GM19467 (cell line): Measurements from ENCODE around the gene ITGB3.
"Not testable (repeated sequence)": the region's sequence is repeated elsewhere in the genome, so short reads cannot be mapped to it uniquely, and the experiment has no call there.

ENCODE experiments used
- ATAC-seq: cut with Tn5 transposase; IDR thresholded peaks from one replicate; pipeline ENCODE4 v1.9.1; 2021; ENCODE audit warnings: mild to moderate bottlenecking, moderate library complexity; ENCODE audit not compliant: unreplicated experiment

Gene ITGB3

DNA sequence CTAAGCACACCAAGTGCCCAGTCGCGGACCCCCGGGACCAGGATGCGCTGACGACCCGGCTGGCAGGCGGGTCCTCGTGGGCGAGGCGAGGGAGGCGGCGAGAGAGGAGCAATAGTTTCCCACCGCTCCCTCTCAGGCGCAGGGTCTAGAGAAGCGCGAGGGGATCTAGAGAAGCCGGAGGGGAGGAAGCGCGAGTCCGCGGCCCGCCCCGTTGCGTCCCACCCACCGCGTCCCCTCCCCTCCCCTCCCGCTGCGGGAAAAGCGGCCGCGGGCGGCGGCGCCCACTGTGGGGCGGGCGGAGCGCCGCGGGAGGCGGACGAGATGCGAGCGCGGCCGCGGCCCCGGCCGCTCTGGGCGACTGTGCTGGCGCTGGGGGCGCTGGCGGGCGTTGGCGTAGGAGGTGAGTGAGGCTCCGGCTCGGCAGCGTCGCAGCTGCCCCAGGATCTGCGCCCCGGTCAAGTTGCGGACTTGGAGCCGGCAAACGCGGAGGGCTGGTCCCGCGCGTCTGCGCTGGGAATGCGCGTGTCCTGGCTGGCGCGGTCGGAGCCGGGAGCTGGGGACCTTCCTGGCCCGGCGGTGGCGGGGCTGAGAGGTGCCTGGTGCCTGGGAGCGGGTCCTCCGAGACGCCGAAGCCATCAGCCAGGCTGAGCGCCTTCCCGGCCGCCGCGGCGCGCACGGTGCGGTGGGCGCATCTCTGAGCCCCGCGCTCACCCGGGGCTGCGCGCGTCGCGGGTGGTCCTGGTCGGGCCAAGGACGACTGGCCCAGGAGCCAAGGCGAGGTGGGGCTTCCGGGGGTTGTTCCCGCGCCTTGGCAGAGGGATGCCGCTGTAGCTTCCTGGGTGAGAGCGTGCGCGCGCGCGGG lies at the start of gene ITGB3:
Gene ITGB3 (plus strand): TSS at position 287 of the 862 bp plus-strand sequence. CDS start 35 bp downstream, at position 322.
- peak; percentile 91 for ATAC-seq

DNA sequence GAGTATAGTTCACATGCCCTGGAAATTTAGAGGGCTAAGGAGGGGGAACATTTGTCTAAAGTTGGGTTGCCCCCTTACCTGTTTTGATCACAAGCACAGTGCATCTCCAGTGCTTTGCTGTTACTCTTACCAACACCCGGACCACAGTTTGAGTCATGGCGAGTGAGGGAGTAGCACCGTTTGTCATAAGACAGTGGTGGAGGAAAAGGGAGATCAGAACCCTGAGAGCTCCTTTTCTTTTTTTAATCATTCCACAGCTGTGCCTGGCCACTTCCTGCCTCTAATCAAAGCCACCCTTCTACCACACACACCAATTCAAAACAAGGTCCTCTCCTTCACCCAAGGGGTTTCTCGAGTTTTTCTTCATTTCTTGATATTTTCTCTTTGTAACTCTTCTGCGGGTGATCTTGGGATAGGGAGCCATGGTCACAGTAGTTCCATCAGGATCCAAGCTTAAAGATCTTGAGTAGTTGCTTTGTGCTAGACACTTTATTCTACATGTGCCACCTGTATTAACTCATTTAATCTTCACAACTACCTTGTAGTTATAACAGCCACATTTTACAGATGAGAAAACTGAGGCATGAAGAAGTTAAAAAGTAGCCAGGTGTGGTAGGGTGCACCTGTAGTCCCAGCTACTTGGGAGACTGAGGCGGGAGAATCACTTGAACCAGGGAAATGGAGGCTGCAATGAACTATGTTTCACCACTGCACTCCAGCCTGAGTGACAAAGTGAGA lies 49.5 kb upstream of the ITGB3 start:
- ATAC-seq, result no peak

DNA sequence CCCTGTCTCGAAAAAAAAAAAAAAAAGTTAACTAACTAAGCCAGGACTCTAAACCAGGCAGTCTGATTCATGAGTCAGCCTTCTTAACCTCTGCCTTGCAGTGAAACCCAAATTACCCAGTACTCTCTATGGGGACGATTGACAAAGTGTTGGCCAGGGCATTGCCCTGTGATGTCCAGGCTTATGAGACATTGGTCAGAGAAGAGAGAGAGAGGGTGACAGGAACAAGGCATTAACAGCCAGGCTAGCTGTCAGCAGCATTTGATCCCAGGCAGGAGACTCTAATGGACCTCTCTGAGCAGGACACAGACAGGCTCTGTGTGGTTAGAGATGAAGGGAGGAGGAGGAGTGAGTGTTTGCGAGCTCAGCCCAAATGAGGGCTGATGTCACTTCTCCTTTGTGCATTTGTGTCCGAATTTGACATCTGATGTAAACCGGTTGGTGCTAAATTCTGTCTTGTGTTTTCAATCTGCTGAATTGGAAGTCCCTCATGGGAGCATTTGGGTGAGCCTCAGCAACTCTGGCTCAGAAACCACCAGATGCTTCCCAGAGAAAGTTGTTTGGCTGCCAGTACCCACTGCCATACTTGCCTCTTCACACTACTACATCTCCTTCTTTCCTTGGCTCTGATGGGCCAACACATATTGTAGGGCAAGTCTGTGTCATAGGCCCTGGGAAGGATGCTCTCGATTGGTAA lies 48.8 kb upstream of the ITGB3 start:
- ATAC-seq, result peak; percentile 44

DNA sequence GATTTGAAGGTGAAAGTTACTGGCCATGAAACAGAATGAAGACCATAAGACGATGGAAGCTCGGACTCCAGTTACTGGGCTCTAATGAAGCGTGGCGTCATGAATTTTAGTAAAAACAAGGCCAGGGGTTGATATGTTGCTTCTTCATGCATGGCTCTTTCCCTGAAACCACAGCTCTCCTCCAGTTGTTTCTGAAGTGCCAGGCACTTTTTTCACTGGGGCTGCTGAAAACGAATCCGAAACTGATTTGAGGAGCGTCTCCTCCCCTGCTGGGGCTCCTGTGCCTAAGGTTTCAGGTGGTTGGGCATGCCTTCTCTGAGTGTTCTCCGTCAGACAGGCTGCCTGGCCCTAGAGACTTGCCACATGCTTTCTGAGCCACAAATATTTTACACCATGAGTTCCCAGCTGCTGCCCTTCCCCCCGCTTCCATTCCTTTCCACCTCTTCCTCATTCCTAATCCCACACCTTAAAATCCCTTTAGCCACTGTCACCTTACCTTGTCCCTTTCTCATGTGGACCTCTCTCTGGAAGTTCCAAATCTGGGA lies 48.1 kb upstream of the ITGB3 start:
- ATAC-seq, result peak; percentile 52

DNA sequence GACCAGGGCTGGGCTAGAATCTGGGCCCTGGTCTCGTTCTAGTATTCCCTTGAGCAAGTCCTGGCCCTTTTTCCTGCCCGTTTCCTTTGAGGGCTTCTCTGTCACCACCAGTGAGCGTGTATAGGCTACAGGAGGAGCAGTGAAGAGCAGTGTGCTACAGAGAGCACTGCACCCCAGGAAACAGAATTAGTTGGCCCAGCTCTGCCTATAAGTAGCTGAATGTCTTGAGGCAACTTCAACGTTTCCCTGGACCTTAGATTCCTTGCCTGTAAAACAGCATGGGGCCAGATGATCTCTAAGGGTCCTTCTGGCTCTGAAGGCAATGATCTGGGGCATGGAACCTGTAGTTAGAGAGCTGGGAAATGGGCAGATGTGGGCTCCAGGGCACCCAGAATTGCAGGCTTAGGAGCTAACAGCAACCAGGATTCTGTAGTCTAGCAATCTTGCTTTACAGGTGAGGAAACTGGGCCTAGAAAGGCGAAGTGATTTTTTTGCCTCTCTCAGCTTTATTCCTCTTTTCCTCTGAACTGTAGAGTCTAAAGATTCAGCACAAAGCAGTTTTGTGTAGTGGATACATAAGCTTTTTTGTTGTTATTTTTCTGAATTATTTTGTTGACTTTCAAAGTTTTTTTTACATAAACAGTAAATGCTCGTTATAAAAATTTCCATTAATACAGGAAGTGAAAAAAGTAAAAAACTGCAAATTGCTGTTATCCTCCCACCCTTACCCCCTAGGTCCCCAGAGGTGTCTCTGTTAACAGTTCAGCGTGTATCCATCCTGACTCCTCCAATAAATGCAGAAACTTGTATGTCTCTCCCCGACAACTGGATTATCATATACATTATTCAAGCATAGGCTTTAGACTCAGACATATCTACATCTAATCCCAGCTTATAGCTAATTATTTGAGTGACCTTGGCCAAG lies 46.2 kb upstream of the ITGB3 start:
- no peak for ATAC-seq

DNA sequence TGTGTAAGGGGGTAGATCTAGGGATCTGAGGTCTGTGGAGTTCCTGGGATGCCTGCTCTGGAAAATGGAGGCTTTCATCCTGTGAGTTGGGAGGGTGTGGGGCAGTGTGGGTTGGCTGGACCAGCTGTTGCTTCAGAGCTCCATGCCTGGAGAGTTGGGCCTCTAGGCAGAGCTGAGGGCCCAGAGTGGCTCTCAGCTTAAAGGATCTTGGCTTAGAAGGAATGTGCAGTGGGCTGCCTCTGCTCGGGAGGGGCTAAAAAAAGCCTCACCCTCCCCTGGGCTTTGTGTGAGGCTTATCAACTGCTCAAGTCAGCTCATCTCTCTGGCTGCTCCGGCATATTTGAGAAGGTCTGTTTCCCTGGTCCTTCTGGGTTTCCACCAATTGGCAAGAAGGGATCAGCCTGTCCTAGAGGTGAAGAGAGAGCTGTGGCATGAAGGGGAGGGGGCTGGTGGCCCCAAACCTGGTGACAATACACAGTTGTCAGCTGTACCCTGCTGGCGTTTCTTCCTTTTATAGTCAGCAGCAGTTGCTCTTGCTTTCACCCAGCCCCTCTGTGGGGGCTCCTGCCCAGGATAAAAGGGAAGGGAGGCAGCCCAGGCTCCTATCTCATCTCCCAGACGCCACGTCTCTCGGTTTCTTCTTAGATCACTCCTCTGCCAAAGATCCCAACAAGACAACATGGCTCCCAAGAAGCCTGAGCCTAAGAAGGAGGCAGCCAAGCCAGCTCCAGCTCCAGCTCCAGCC lies 44.7 kb upstream of the ITGB3 start, which contains the start of gene MYL4:
Gene MYL4 (plus strand): TSS at position 605 of the 745 bp plus-strand sequence. CDS start 75 bp downstream, at position 680.
- ATAC-seq, result no peak

DNA sequence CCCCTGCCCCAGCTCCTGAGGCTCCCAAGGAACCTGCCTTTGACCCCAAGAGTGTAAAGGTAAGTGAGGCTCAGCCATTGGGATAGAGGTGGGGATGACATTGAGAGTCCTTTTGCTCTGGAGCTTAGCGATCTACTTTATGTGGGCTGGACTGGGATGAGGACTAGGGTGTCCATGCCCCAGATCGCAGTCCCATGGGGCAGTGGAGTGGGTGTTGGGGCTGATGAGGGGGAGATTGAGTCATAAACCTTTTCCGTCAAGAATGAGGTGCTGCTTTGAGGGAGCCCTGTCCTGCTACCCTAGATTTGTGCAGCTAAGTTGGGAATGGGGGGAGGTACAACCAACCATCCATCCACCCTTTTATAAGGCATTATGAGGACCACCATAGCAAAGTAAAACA lies 44.1 kb upstream of the ITGB3 start:
- ATAC-seq, result no peak

DNA sequence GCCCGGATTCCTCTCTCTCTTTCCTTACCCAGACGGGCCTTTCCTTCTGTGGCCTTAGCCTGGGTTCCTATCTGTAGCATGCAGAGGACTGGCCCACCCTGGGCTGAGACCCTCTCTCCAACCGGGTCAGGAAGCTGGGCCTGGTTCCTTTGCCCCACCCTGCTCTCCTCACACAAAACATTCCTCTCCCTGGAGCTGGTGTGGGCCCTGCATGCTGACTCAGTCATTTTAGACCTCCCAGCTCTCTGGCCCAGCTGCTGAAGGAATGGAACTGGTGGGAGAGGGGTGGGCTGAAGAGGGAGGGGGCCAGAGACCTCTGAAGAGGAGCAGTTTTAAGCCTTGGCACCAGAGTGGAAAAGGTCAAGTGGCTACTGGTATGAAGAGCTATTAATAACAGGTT lies 43.5 kb upstream of the ITGB3 start:
- ATAC-seq, result no peak

DNA sequence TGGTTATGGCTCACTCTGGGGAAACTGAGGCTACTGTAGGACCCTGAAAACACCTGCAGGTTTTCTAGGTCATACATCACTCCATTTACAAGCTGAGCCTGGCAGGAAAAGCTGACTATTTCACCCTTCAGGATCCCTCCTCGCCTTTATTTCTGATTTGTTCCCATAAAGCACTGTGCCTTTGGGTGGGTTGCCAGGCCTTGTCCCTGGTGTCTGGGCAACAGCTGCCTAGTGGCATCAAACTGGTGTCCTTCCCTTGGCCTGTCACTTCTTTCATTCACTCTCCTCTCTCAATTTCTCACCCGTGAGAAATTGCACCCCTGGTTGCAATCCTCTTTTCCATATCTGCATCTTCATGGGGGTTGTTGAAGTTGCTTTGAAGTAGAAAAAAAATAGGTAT lies 42.8 kb upstream of the ITGB3 start:
- ATAC-seq, result no peak

DNA sequence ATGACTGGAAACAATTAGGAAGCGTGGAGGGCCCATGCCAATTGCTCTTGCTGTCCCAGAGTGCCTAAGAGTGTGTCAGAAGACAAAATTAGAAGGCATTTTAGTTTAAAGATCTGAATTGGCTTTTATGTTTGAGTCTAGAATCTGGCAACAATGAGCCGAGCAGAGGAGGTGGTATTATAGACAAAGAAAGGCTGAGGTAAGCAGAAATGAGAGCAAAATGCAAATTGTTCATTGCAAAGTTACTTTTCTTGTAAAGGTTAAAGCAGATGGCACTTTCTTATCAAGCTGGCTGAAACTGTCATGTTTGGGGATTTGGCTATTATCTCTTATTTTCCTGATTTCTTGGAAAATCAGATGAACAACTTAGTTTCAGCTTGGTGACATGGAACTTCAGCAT lies 41.2 kb upstream of the ITGB3 start:
- ATAC-seq, result no peak

DNA sequence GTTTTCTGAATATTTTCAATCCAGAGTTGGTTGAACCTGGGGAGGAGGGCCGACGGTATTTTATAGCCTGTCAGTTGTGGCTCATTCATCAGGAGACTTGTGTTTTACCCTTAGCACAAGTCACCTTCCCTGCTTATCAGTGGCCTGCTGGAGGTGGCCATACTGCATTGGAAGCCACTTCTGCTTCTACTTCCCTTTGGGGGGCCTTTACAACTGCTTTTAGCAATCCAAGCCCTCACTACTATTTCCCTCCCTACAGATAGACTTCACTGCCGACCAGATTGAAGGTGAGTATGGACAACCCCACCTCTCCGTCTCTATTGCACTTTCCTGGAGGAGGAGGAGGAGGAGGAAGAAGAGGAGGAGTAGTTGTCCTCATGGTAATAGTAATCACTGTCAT lies 40.1 kb upstream of the ITGB3 start:
- ATAC-seq, result no peak

DNA sequence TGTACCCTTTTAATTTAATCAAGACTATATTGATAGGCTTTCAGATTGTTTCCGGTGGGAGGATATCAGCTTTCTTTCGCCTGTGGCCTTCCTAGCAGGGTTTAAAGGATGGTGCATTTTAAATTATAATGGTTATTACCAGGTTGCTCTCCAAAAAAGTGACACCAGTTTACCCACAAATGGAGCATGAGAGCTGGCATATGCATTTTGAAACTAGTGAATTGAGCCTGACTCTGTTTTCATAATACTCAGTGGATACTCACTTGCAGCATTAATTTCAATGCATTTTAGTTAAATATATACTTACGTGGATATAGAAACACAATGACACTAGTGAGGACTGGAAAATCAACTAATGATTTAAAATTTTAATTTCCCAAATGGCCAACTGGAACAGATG lies 38.7 kb upstream of the ITGB3 start:
- ATAC-seq, result no peak

DNA sequence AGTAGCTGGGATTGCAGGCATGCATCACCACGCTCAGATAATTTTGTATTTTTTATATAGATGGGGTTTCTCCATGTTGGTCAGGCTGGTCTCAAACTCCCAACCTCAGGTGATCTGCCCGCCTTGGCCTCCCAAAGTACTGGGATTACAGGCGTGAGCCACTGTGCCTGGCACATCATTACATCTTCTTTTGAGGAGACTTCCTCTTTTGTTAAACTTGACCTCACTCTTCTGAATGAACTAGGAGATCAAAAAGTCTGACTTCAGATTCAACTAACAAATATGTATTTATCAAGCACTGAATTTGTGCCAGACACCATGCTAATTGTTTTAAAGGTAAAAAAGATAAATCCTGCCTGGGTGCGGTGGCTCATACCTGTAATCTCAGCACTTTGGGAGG lies 36.8 kb upstream of the ITGB3 start:
- not testable (repeated sequence) for ATAC-seq

DNA sequence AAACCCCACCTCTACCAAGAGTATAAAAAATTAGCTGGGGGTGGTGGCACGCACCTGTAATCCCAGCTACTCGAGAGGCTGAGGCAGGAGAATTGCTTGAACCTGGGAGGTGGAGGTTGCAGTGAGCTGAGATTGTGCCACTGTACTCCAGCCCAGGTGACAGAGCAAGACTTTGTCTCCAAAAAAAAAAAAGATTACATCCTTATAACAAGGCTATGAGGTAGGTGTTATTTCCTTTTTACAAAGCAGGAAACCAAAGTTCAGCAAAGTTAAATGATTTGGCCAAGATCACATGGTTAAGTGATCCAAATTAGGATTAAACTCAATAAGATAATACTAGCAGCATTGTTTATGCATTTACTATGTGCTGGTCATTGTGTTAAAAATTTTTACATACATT lies 36.3 kb upstream of the ITGB3 start:
- ATAC-seq, result not testable (repeated sequence)

DNA sequence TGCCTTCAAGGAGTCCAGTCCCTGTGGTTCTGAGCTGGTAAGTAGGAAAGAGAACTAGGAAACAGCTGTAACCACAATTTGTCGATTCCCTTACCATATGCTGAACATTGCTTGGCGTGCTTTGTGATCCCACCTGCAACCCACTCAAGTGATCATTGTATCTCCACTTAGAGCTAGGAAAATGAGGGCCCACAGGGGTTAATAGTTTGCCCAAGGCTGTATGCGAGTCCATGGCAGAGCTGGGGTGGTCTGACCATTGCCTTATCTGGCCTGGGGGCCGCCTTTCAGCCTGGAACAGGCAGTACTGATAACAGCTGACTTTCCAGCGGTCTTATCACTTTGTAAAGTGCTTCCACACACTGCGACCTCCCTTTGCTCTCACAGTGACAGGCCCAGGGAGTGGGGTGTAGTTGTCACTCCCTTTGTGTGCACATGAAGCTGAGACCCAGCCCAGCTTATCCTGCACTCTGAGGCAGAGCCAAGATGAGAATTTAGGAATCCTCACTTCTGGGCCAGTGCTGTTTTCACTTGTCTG lies 34.7 kb upstream of the ITGB3 start:
- ATAC-seq, result no peak

DNA sequence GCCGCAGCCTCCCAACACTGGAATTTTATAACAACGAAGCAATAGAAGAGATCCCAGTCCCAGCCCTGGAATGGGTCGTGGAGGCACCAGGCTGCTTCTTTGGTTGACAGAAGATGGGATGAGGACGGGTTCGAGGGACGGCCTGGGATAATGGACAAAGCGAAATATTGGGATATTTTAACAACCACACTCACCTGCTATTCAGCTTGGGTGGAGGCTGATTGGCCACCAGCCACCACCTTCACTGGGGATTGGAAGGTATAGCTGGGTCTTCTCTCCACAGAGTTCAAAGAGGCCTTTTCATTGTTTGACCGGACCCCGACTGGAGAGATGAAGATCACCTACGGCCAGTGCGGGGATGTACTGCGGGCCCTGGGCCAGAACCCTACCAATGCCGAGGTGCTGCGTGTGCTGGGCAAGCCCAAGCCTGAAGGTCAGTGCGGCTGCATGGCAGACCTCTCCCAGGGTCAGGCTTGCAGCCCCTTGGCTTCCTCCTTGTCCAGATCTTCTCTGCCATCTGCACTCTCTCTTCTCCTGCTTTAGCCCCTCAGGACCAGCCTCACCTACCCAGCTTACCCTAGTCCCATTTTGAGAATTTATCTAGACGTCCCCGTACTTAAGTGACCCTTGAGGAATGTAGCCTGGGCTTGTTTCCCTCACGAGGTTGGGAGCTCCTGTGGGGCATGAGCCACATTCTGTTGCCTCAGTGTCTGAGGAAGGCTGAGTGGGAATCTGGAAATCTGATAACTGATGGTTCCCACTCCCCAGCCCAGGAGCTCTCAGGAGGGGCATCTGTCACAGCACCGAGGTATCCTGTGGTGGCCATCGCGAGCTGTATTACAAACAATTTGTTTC lies 33.8 kb upstream of the ITGB3 start:
- ATAC-seq, result no peak

DNA sequence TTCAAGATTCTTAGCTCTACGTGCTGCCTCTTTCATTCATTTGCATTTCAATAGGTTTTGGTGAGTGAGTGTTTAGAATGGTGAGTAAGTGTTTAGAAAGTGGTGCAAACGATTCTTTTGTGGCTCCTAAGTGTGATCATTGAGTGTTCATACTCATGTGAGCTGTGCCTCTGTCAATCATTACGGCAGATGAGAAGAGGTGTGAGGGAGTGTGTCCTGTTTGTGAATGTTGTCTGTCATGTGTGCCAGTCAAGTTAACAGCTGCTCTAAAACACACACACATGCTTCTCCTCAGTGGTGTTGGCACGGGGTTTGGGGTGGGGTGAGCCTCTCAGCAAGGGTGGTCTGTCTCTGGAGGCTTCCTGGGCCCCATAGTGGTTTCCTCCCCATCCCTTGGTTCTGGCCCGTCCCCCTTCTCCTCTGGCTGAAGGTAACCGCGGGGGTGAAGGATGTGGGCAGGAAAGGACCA lies 33.1 kb upstream of the ITGB3 start:
- no peak for ATAC-seq

DNA sequence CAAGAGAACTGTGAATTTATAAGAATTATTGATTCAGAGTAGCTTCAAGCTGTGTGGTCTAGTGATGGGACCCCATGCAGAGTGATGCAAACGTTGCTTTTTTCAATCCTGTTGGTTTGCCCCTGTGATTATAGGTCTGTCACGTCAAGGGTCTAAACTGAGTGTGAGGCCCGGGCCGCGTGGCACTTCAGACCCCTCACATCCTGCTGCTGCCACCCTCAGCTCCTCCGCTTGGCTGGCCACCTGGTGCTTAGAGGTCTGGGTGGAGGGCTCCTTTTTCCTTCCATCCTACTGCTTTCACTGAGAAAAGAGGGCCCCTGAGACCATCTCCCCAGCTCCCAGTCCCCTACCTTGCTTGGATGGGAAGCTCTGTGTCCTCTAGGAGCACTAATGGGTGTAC lies 32.5 kb upstream of the ITGB3 start:
- no peak for ATAC-seq
